ENCODE data around the gene PPP1R9B.

PPP1R9B gene

DNA sequence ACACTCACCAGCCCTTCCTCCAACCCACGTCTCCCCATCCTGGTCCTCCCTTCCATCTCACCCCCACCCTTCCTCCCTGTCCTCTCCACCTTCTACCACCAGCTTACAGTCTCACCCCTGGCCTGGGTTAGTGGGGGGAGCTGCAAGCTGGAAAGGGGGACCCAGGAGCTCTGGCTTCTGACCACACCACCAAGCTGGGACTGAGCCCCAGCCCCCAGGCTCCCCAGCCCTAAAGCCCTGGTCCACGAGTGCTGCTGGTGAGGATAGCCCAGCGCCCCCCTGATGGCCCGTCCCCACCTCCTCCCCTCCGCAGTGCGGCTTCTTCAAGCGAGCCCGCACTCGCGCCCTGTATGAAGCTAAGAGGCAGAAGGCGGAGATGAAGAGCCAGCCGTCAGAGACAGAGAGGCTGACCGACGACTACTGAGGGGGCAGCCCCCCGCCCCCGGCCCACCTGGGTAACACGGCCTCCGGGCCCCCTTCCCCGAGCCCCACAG lies 62.5 kb downstream of the PPP1R9B start:
- no peak for DNase-seq

DNA sequence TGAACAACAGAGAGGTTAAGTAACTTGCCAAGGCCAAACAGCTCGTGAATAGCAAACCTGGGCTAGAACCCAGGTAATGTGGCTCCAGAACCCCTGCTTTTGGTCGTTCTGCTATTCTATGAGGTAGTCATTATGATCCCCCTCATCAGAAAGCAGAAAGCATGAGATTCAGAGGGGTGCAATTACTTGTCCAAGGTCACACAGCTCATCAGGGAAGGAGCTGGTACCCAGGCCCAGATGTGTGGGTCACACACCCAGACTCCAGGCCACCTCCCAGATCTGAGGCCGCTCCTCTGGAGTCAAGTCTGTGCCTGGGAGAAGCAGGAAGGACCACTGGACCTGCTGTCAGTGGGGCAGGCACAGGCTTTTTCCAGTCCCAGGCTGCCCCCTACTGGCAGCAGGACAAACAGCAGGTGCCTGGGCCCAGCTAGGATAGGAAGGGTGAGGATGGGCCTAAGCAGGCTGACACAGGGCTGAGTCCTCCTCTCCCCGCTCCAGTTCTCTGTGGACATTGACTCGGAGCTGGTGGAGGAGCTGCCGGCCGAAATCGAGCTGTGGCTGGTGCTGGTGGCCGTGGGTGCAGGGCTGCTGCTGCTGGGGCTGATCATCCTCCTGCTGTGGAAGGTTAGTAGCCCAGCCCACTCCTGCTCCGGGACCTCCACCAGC lies 63.1 kb downstream of the PPP1R9B start:
- DNase-seq, result peak; percentile 70

Data from fibroblast of skin of right biceps (primary cell).